GM23338 (cell line): ENCODE data around the gene PTBP3. TPM values are rescaled to one million over a fixed set of nuclear protein-coding genes. Genes with fewer than 3 reads are reported as not detected.

Source experiments
- ATAC-seq: fragments of 200-7000 bp; cut with Tn5 transposase; 3 replicates; pipeline ENCODE4 v1.9.1; 2020
- DNase-seq: peaks from one replicate; pipeline ENCODE4 v3.0.0-alpha.2; 2015; ENCODE audit warnings: low spot score
- H2AFZ ChIP-seq: fragments of 200-600 bp; sonication (generic); 2 replicates; pipeline ENCODE4 v1.8.0; 2016; ENCODE audit warnings: antibody characterized with exemption, mild to moderate bottlenecking, moderate library complexity
- H3F3A ChIP-seq: fragments of 200-600 bp; sonication (generic); replicated peaks from 2 replicates; pipeline ENCODE4 v1.8.0; 2017; ENCODE audit warnings: antibody characterized with exemption, mixed run types, low read depth
- H3K27ac ChIP-seq: fragments of 200-600 bp; sonication (generic); 2 replicates; pipeline ENCODE4 v1.6.1; 2016; ENCODE audit warnings: low read depth
- H3K27me3 ChIP-seq: fragments of 200-600 bp; sonication (generic); 2 replicates; pipeline ENCODE4 v1.8.0; 2016; ENCODE audit warnings: mild to moderate bottlenecking, mixed run types, moderate library complexity; ENCODE audit not compliant: insufficient read depth
- H3K36me3 ChIP-seq: fragments of 200-600 bp; sonication (generic); 2 replicates; pipeline ENCODE4 v1.8.0; 2016; ENCODE audit warnings: mild to moderate bottlenecking; ENCODE audit not compliant: insufficient read depth
- H3K4me1 ChIP-seq: fragments of 200-600 bp; sonication (generic); 2 replicates; pipeline ENCODE4 v1.8.0; 2016; ENCODE audit warnings: mild to moderate bottlenecking, moderate library complexity; ENCODE audit not compliant: insufficient read depth
- H3K4me2 ChIP-seq: fragments of 200-600 bp; sonication (generic); 2 replicates; pipeline ENCODE4 v1.7.1; 2017; ENCODE audit warnings: mixed run types
- H3K4me3 ChIP-seq: fragments of 200-600 bp; sonication (generic); 2 replicates; pipeline ENCODE4 v1.6.1; 2016; ENCODE audit warnings: mixed run types
- H3K79me2 ChIP-seq: fragments of 200-600 bp; sonication (generic); replicated peaks from 2 replicates; pipeline ENCODE4 v1.8.0; 2017; ENCODE audit warnings: mild to moderate bottlenecking; ENCODE audit not compliant: insufficient read depth
- H3K9me2 ChIP-seq: fragments of 200-600 bp; sonication (generic); 2 replicates; pipeline ENCODE4 v1.8.0; 2017; ENCODE audit not compliant: insufficient read depth
- H4K20me1 ChIP-seq: fragments of 200-600 bp; sonication (generic); replicated peaks from 2 replicates; pipeline ENCODE4 v1.8.0; 2017; ENCODE audit warnings: mild to moderate bottlenecking; ENCODE audit not compliant: insufficient read depth
- H3K27ac Mint-ChIP-seq: 2 replicates; pipeline ENCODE4 v1.8.0; 2020; ENCODE audit warnings: inconsistent platforms, mild to moderate bottlenecking, moderate library complexity, mixed read lengths
- H3K27me3 Mint-ChIP-seq: 3 replicates; pipeline ENCODE4 v1.8.0; 2022; ENCODE audit warnings: low read depth, mild to moderate bottlenecking, moderate library complexity, mixed read lengths, inconsistent platforms; ENCODE audit not compliant: insufficient read depth, poor library complexity
- H3K36me3 Mint-ChIP-seq: 3 replicates; pipeline ENCODE4 v1.8.0; 2021; ENCODE audit warnings: low read depth, mild to moderate bottlenecking, inconsistent platforms, moderate library complexity, mixed read lengths
- H3K4me1 Mint-ChIP-seq: 3 replicates; pipeline ENCODE4 v1.8.0; 2020; ENCODE audit warnings: mild to moderate bottlenecking, inconsistent platforms, mixed read lengths
- H3K4me3 Mint-ChIP-seq: 3 replicates; pipeline ENCODE4 v1.8.0; 2021; ENCODE audit warnings: moderate library complexity, mild to moderate bottlenecking, inconsistent platforms, mixed read lengths
- H3K9me3 Mint-ChIP-seq: 3 replicates; pipeline ENCODE4 v1.8.0; 2020; ENCODE audit warnings: moderate library complexity, mild to moderate bottlenecking, inconsistent platforms, mixed read lengths
- EZH2 ChIP-seq: fragments of 200-600 bp; sonication (generic); IDR thresholded peaks from one replicate; pipeline ENCODE4 v1.8.0; 2017; ENCODE audit warnings: antibody characterized with exemption, mild to moderate bottlenecking, low read depth; ENCODE audit not compliant: unreplicated experiment
- EZH2phosphoT487 ChIP-seq: fragments of 200-600 bp; sonication (generic); IDR thresholded peaks from one replicate; pipeline ENCODE4 v1.8.1; 2018; ENCODE audit warnings: antibody characterized with exemption; ENCODE audit not compliant: unreplicated experiment
- JUNB ChIP-seq: IDR thresholded peaks from one replicate; pipeline ENCODE4 v1.6.1; 2016; ENCODE audit warnings: antibody characterized with exemption; ENCODE audit not compliant: unreplicated experiment
- NANOG ChIP-seq: IDR thresholded peaks from 2 replicates; pipeline ENCODE4 v1.6.1; 2016; ENCODE audit warnings: antibody characterized with exemption, borderline replicate concordance
- STAT1 ChIP-seq: IDR thresholded peaks from one replicate; pipeline ENCODE4 v1.6.1; 2016; ENCODE audit warnings: antibody characterized with exemption; ENCODE audit not compliant: unreplicated experiment
- ZNF114 ChIP-seq: fragments of 250-450 bp; sonication (Bioruptor Pico); IDR thresholded peaks from 2 replicates; pipeline ENCODE4 v1.5.0; 2020; ENCODE audit warnings: mild to moderate bottlenecking, moderate library complexity
- ZNF331 ChIP-seq: fragments of 250-450 bp; sonication (Bioruptor Pico); IDR thresholded peaks from 2 replicates; pipeline ENCODE4 v1.5.0; 2020; ENCODE audit warnings: low read depth, mild to moderate bottlenecking, moderate library complexity
- ZNF462 ChIP-seq: fragments of 250-450 bp; sonication (Bioruptor Pico); IDR thresholded peaks from 2 replicates; pipeline ENCODE4 v1.5.0; 2020; ENCODE audit warnings: mild to moderate bottlenecking, moderate library complexity
- polyA plus RNA-seq: library from polyadenylated mRNA; unstranded; fragments of >200 nt; fragmentation: Nextera tagmentation; extraction: Ambion mirVana; gene quantifications from 2 replicates; pipeline ENCODE4 v1.2.1, GENCODE V29; 2016
- total RNA-seq: library from RNA; depleted of rRNA; stranded (reverse); fragments of >200 nt; shearing (Covaris generic); gene quantifications from 2 replicates; pipeline ENCODE4 v1.2.3, GENCODE V29; 2014
- TF ChIP-seq, protein P1 (sequence below): IDR thresholded peaks from one replicate; pipeline ENCODE4 v1.6.1; 2018; ENCODE audit warnings: antibody characterized with exemption; ENCODE audit not compliant: unreplicated experiment
- TF ChIP-seq, protein P2 (sequence below), 2 experiments: fragments of 200-600 bp in 1 of 2; sonication (generic) in 1 of 2; conservative IDR thresholded peaks; 2 replicates each; pipeline versions ENCODE4 v1.5.1 to v1.6.1; 2016 to 2017; ENCODE audit warnings: antibody characterized with exemption in 2 of 2, low read depth in 2 of 2, mild to moderate bottlenecking in 2 of 2, moderate library complexity in 1 of 2

The PTBP3 gene
- total and polyA plus RNA-seq, 2 experiments from 2014 or later = 20.0 to 92.9 TPM

DNA sequence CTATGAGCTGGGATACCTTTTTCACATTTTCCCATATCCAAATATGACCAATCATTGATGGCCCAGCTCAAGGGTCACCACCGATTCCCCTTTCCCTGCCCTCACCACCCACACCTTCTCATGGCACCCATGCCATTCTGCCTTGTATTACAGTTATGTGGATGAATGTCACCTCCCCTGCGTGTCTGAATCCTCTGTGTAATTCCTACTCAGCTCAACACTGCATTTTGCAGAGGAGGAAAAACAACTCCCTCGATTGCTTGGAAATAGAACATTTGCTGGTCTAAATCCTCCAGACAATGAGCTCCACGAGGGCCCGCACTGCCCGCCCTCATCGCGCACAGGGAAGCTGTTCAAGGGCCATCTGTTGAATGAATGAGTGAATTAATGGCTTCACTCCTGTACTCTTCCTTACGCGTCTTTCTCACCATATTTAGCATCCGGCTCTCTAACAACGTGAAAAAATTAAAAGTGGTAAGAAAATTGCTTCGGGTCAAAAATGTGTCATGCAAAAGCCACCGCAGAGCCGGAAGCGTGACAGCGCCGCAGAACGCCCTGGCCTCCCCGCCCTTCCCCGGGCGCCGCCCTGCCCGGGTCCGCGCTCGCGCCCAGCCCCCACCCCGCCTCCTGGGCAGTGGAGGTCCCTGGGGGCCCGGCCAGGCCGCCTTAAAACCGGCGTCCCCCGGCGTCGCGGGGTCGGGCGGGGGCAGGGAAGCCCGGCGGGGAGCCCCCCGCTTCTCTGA is 159.0 kb downstream of the PTBP3 start (continued):
- no peak for TF ChIP-seq ZNF462 (CRISPR knock-in tag)

DNA sequence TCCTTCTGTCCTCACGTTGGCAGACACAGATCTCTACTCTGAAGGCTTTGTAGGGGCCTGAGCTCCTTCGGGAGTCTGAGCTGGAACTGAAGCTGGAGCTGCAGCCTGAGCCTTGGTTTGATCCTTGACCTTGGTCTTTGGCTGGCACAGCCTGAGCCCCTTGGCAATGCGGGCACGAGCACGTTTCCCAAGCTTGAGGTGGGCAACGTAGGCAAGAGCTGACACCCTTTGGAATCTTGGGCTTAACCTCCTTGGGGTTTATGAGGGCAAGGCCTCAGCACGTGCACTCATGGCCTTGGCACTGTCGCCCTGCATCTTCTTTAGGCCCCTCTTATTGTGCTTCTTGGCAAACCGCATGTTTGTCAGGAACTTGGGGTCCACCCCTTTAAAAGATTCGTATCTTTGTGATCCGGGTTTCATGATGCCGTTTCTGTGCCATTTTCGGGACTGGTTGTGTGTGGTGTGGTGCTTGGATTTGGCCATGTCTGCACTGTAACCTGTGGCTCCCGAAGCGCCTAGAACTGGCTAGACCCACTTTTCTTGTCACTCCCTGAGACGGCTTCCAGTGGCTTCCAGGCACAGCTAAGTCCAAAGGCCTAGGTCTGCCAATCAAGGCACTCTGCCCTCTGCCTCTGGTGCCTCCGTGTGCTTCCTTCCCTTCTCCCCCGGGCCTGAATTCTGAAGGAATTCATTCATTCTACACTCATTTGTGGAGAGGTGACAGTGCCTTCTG is 159.8 kb downstream of the PTBP3 start:
- Histone ChIP-seq H2AFZ (peak overlapping the region; percentile 93), H3K4me1 (peaks cover 5% of the 10 kb centered on the region), H3K9me2 (0 out of 2 replicates have a peak, but pooled peaks cover 7% of the 10 kb centered on the region), H3K36me3 (no peaks in the 10 kb centered on the region), H4K20me1 (no peaks in the 10 kb centered on the region), H3K4me2 (peak overlapping the region; percentile 82; the same call in 1 of the 2 replicates), H3K27me3 (peaks cover 41% of the 10 kb centered on the region), H3K4me3 (peak overlapping the region; percentile 96; the same call in 1 of the 2 replicates), H3K27ac (no peak overlapping the region), H3K79me2 (no peaks in the 10 kb centered on the region), H3F3A (0 out of 2 replicates have a peak, but pooled peaks cover 4% of the 10 kb centered on the region)
- Mint-ChIP-seq H3K9me3 (no peaks in the 10 kb centered on the region), H3K27me3 (peaks cover 31% of the 10 kb centered on the region), H3K27ac (no peak overlapping the region), H3K4me3 (peak overlapping the region; percentile 78), H3K36me3 (no peaks in the 10 kb centered on the region), H3K4me1 (peaks cover 42% of the 10 kb centered on the region)
- ATAC-seq (no peak), DNase-seq (no peak)
- TF ChIP-seq NANOG (no peak), ZNF331 (CRISPR knock-in tag) (no peak), STAT1 (no peak), ZNF114 (CRISPR knock-in tag) (no peak), EZH2 (no peak), EZH2phosphoT487 (no peak), JUNB (no peak)
- TF ChIP-seq, protein P1, sequence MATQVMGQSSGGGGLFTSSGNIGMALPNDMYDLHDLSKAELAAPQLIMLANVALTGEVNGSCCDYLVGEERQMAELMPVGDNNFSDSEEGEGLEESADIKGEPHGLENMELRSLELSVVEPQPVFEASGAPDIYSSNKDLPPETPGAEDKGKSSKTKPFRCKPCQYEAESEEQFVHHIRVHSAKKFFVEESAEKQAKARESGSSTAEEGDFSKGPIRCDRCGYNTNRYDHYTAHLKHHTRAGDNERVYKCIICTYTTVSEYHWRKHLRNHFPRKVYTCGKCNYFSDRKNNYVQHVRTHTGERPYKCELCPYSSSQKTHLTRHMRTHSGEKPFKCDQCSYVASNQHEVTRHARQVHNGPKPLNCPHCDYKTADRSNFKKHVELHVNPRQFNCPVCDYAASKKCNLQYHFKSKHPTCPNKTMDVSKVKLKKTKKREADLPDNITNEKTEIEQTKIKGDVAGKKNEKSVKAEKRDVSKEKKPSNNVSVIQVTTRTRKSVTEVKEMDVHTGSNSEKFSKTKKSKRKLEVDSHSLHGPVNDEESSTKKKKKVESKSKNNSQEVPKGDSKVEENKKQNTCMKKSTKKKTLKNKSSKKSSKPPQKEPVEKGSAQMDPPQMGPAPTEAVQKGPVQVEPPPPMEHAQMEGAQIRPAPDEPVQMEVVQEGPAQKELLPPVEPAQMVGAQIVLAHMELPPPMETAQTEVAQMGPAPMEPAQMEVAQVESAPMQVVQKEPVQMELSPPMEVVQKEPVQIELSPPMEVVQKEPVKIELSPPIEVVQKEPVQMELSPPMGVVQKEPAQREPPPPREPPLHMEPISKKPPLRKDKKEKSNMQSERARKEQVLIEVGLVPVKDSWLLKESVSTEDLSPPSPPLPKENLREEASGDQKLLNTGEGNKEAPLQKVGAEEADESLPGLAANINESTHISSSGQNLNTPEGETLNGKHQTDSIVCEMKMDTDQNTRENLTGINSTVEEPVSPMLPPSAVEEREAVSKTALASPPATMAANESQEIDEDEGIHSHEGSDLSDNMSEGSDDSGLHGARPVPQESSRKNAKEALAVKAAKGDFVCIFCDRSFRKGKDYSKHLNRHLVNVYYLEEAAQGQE = no peak
- TF ChIP-seq, protein P2, sequence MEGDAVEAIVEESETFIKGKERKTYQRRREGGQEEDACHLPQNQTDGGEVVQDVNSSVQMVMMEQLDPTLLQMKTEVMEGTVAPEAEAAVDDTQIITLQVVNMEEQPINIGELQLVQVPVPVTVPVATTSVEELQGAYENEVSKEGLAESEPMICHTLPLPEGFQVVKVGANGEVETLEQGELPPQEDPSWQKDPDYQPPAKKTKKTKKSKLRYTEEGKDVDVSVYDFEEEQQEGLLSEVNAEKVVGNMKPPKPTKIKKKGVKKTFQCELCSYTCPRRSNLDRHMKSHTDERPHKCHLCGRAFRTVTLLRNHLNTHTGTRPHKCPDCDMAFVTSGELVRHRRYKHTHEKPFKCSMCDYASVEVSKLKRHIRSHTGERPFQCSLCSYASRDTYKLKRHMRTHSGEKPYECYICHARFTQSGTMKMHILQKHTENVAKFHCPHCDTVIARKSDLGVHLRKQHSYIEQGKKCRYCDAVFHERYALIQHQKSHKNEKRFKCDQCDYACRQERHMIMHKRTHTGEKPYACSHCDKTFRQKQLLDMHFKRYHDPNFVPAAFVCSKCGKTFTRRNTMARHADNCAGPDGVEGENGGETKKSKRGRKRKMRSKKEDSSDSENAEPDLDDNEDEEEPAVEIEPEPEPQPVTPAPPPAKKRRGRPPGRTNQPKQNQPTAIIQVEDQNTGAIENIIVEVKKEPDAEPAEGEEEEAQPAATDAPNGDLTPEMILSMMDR (conservative IDR thresholded peaks at IDR 0.05; ENCODE audit: low read depth in 2 of 2) = no peak
